GM23338 (cell line): ENCODE results near the gene CLSTN1. TPM values are rescaled to one million over a fixed set of nuclear protein-coding genes. Genes with fewer than 3 reads are reported as not detected.

ENCODE experiments used
- ATAC-seq: fragments of 200-7000 bp; cut with Tn5 transposase; 3 replicates; pipeline ENCODE4 v1.9.1; 2020
- DNase-seq: peaks from one replicate; pipeline ENCODE4 v3.0.0-alpha.2; 2015; ENCODE audit warnings: low spot score
- H2AFZ ChIP-seq: fragments of 200-600 bp; sonication (generic); 2 replicates; pipeline ENCODE4 v1.8.0; 2016; ENCODE audit warnings: antibody characterized with exemption, mild to moderate bottlenecking, moderate library complexity
- H3F3A ChIP-seq: fragments of 200-600 bp; sonication (generic); replicated peaks from 2 replicates; pipeline ENCODE4 v1.8.0; 2017; ENCODE audit warnings: antibody characterized with exemption, mixed run types, low read depth
- H3K27ac ChIP-seq: fragments of 200-600 bp; sonication (generic); 2 replicates; pipeline ENCODE4 v1.6.1; 2016; ENCODE audit warnings: low read depth
- H3K27me3 ChIP-seq: fragments of 200-600 bp; sonication (generic); 2 replicates; pipeline ENCODE4 v1.8.0; 2016; ENCODE audit warnings: mild to moderate bottlenecking, mixed run types, moderate library complexity; ENCODE audit not compliant: insufficient read depth
- H3K36me3 ChIP-seq: fragments of 200-600 bp; sonication (generic); 2 replicates; pipeline ENCODE4 v1.8.0; 2016; ENCODE audit warnings: mild to moderate bottlenecking; ENCODE audit not compliant: insufficient read depth
- H3K4me1 ChIP-seq: fragments of 200-600 bp; sonication (generic); 2 replicates; pipeline ENCODE4 v1.8.0; 2016; ENCODE audit warnings: mild to moderate bottlenecking, moderate library complexity; ENCODE audit not compliant: insufficient read depth
- H3K4me2 ChIP-seq: fragments of 200-600 bp; sonication (generic); 2 replicates; pipeline ENCODE4 v1.7.1; 2017; ENCODE audit warnings: mixed run types
- H3K4me3 ChIP-seq: fragments of 200-600 bp; sonication (generic); 2 replicates; pipeline ENCODE4 v1.6.1; 2016; ENCODE audit warnings: mixed run types
- H3K79me2 ChIP-seq: fragments of 200-600 bp; sonication (generic); replicated peaks from 2 replicates; pipeline ENCODE4 v1.8.0; 2017; ENCODE audit warnings: mild to moderate bottlenecking; ENCODE audit not compliant: insufficient read depth
- H3K9me2 ChIP-seq: fragments of 200-600 bp; sonication (generic); 2 replicates; pipeline ENCODE4 v1.8.0; 2017; ENCODE audit not compliant: insufficient read depth
- H4K20me1 ChIP-seq: fragments of 200-600 bp; sonication (generic); replicated peaks from 2 replicates; pipeline ENCODE4 v1.8.0; 2017; ENCODE audit warnings: mild to moderate bottlenecking; ENCODE audit not compliant: insufficient read depth
- H3K27ac Mint-ChIP-seq: 2 replicates; pipeline ENCODE4 v1.8.0; 2020; ENCODE audit warnings: inconsistent platforms, mild to moderate bottlenecking, moderate library complexity, mixed read lengths
- H3K27me3 Mint-ChIP-seq: 3 replicates; pipeline ENCODE4 v1.8.0; 2022; ENCODE audit warnings: low read depth, mild to moderate bottlenecking, moderate library complexity, mixed read lengths, inconsistent platforms; ENCODE audit not compliant: insufficient read depth, poor library complexity
- H3K36me3 Mint-ChIP-seq: 3 replicates; pipeline ENCODE4 v1.8.0; 2021; ENCODE audit warnings: low read depth, mild to moderate bottlenecking, inconsistent platforms, moderate library complexity, mixed read lengths
- H3K4me1 Mint-ChIP-seq: 3 replicates; pipeline ENCODE4 v1.8.0; 2020; ENCODE audit warnings: mild to moderate bottlenecking, inconsistent platforms, mixed read lengths
- H3K4me3 Mint-ChIP-seq: 3 replicates; pipeline ENCODE4 v1.8.0; 2021; ENCODE audit warnings: moderate library complexity, mild to moderate bottlenecking, inconsistent platforms, mixed read lengths
- H3K9me3 Mint-ChIP-seq: 3 replicates; pipeline ENCODE4 v1.8.0; 2020; ENCODE audit warnings: moderate library complexity, mild to moderate bottlenecking, inconsistent platforms, mixed read lengths
- ETS1 ChIP-seq: IDR thresholded peaks from 2 replicates; pipeline ENCODE4 v1.6.1; 2016; ENCODE audit warnings: antibody characterized with exemption
- JUNB ChIP-seq: IDR thresholded peaks from one replicate; pipeline ENCODE4 v1.6.1; 2016; ENCODE audit warnings: antibody characterized with exemption; ENCODE audit not compliant: unreplicated experiment
- NANOG ChIP-seq: IDR thresholded peaks from 2 replicates; pipeline ENCODE4 v1.6.1; 2016; ENCODE audit warnings: antibody characterized with exemption, borderline replicate concordance
- POLR2AphosphoS5 ChIP-seq: IDR thresholded peaks from 2 replicates; pipeline ENCODE4 v1.6.1; 2016; ENCODE audit warnings: antibody characterized with exemption, low read depth
- REST ChIP-seq: IDR thresholded peaks from one replicate; pipeline ENCODE4 v1.6.1; 2018; ENCODE audit warnings: antibody characterized with exemption; ENCODE audit not compliant: unreplicated experiment
- ZNF331 ChIP-seq: fragments of 250-450 bp; sonication (Bioruptor Pico); IDR thresholded peaks from 2 replicates; pipeline ENCODE4 v1.5.0; 2020; ENCODE audit warnings: low read depth, mild to moderate bottlenecking, moderate library complexity
- polyA plus RNA-seq: library from polyadenylated mRNA; unstranded; fragments of >200 nt; fragmentation: Nextera tagmentation; extraction: Ambion mirVana; gene quantifications from 2 replicates; pipeline ENCODE4 v1.2.1, GENCODE V29; 2016
- total RNA-seq: library from RNA; depleted of rRNA; stranded (reverse); fragments of >200 nt; shearing (Covaris generic); gene quantifications from 2 replicates; pipeline ENCODE4 v1.2.3, GENCODE V29; 2014

The CLSTN1 gene
- total and polyA plus RNA-seq, 2 experiments from 2014 or later = 38.5 to 66.2 TPM

DNA sequence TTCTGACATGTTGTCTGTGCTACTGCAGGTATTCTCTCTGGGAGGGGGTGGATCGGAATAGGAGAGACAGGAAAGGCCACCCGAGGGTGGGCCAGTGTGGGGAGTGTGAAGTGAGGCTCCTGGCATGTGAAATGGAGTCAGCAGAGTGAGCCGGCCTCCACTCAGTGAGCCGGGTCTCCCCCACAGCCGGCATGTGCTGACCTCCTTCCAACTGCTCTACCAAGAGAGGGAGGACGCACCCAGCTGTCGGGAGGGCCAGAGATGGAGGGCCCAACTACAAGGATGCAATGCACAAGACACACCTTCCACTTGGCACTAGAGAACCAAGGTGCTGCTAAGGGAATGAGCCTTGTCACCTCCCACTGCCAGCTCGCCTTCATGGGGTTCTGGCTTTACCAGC lies 28.2 kb upstream of the CLSTN1 start:
- no peak for ATAC-seq
- H3K27me3 ChIP-seq = no peaks in the 10 kb centered on the region
- Mint-ChIP-seq H3K9me3 (peaks cover 7% of the 10 kb centered on the region; the same call in 1 of the 3 replicates), H3K4me1 (peaks cover 39% of the 10 kb centered on the region), H3K27ac (no peak overlapping the region), H3K36me3 (peaks cover 17% of the 10 kb centered on the region), H3K4me3 (no peak overlapping the region), H3K27me3 (peaks cover 2% of the 10 kb centered on the region)
- TF ChIP-seq ETS1 (no peak), JUNB (no peak), ZNF331 (CRISPR knock-in tag) (no peak), POLR2AphosphoS5 (no peak)
- no peaks in the 10 kb centered on the region for H4K20me1 ChIP-seq
- no peak for DNase-seq
- no peak overlapping the region for H3K4me3 ChIP-seq
- peaks cover 2% of the 10 kb centered on the region for H3K4me1 ChIP-seq
- no peak overlapping the region for H2AFZ ChIP-seq
- H3K36me3 ChIP-seq = no peaks in the 10 kb centered on the region
- no peaks in the 10 kb centered on the region for H3K79me2 ChIP-seq
- H3F3A ChIP-seq = peaks cover 6% of the 10 kb centered on the region; the same call in 1 of the 2 replicates
- H3K27ac ChIP-seq = no peak overlapping the region
- H3K4me2 ChIP-seq = no peak overlapping the region
- no peaks in the 10 kb centered on the region for H3K9me2 ChIP-seq

DNA sequence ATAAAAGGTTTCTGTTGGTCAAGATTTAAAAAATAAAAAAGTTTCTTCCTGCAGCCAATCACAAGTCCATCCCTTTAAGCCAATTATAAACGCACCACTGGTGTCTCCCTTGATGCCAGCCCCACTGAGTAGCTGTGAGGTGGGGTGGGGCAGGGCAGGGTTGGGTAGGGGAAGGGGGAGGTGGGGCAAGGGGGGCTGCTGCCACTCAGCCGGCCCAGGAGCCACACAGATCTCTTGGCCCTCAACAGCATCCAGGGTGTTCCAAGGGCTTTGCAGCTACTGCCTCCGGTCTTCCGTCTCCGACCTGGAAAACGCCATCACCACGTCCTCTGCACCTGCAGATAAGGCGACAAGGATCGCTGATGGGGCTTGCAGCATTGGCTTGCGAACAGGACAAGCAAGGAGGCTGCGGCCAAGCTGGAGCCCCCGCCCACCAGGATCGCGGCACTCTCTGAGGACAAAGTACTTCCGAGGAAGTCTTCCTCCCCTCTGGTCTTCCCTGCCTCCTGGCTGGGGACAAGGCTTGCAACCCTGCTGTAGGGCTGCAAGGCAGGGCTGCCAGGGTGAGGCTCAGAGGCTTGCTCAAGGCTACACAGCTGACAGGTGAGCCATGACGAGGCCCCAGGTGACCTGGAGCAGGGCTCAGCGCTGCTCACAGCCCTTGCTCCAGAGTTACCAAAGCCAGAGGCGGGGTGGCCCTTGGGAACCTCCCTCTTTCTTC lies 26.8 kb upstream of the CLSTN1 start:
- peak overlapping the region; percentile 40; the same call in 2 of the 3 replicates for H3K4me3 Mint-ChIP-seq
- peaks cover 17% of the 10 kb centered on the region for H3K36me3 Mint-ChIP-seq
- Histone ChIP-seq H4K20me1 (no peaks in the 10 kb centered on the region), H3F3A (peaks cover 6% of the 10 kb centered on the region; the same call in 1 of the 2 replicates), H3K4me1 (peaks cover 14% of the 10 kb centered on the region), H3K27me3 (no peaks in the 10 kb centered on the region), H3K79me2 (no peaks in the 10 kb centered on the region), H3K9me2 (no peaks in the 10 kb centered on the region), H3K4me3 (no peak overlapping the region), H3K4me2 (peak overlapping the region; percentile 57), H3K27ac (no peak overlapping the region; the same call in 1 of the 2 replicates), H2AFZ (no peak overlapping the region), H3K36me3 (no peaks in the 10 kb centered on the region)
- ATAC-seq (peak; percentile 18), DNase-seq (peak; percentile 48)
- no peak for TF ChIP-seq ETS1
- no peak for TF ChIP-seq ZNF331 (CRISPR knock-in tag)
- TF ChIP-seq REST = no peak
- TF ChIP-seq NANOG = no peak
- no peak for TF ChIP-seq POLR2AphosphoS5
- H3K9me3 Mint-ChIP-seq = peaks cover 7% of the 10 kb centered on the region; the same call in 1 of the 3 replicates
- no peak overlapping the region for H3K27ac Mint-ChIP-seq
- H3K27me3 Mint-ChIP-seq = peaks cover 2% of the 10 kb centered on the region
- H3K4me1 Mint-ChIP-seq = peaks cover 49% of the 10 kb centered on the region
